ENCODE data around the gene AMIGO1. TPM values are rescaled to one million over a fixed set of nuclear protein-coding genes. Genes with fewer than 3 reads are reported as not detected.

Gene AMIGO1
- total and polyA plus RNA-seq, 11 donors: 4.6 to 19.1 (median 13.4) TPM

- TF ChIP-seq CTCF (IDR thresholded peaks at IDR 0.05) (no peak), POLR2A (IDR thresholded peaks at IDR 0.05) (no peak)
- no peak for DNase-seq
- ATAC-seq: no peak
- no peaks in the 10 kb centered on the region for H3K36me3 ChIP-seq
- no peaks in the 10 kb centered on the region for H3K27me3 ChIP-seq
- no peak overlapping the region for H3K4me3 ChIP-seq
- WGBS, 4 donors: 63 to 66% (median 65%) methylated on average over 14 of the region's 14 CpGs
- H3K9me3 ChIP-seq: no peaks in the 10 kb centered on the region
- H3K27ac ChIP-seq: no peak overlapping the region
- intact Hi-C loops (cut with DNase I): loop anchor here in 5 of 10 donors (2.0 to 10.0 kb wide), 3 partner anchors 85 to 441 kb away; partner anchors contain the start of gene AHCYL1 (in 4 of the 5)
- H3K4me1 ChIP-seq: peaks cover 0 to 20% (median 12%) of the 10 kb centered on the region in 12 donors
Observed at GRCh38 chr1:109543988-109544735, 34.6 kb upstream of the AMIGO1 start.

GRCh38 chr1:109543283-109543987 lies 33.9 kb upstream of the AMIGO1 start:
- ATAC-seq: no peak
- TF ChIP-seq CTCF (IDR thresholded peaks at IDR 0.05): no peak
- no peak for TF ChIP-seq POLR2A (IDR thresholded peaks at IDR 0.05)
- H3K9me3 ChIP-seq: no peaks in the 10 kb centered on the region
- DNase-seq: no peak
- peaks cover 0 to 20% (median 12%) of the 10 kb centered on the region in 12 donors for H3K4me1 ChIP-seq
- WGBS, 4 donors: 84 to 90% (median 88%) methylated on average over 21 to 24 of the region's 24 CpGs
- H3K36me3 ChIP-seq: no peaks in the 10 kb centered on the region
- H3K27ac ChIP-seq: no peak overlapping the region
- H3K4me3 ChIP-seq: no peak overlapping the region
- intact Hi-C loops (cut with DNase I): loop anchor here in 4 of 10 donors (10.0 kb wide), 1 partner anchor 441 kb away; the partner anchor contains the start of gene AHCYL1 (in 4 of the 4)
- H3K27me3 ChIP-seq: no peaks in the 10 kb centered on the region

GRCh38 chr1:109542657-109543056 lies 33.1 kb upstream of the AMIGO1 start:
- H3K27ac ChIP-seq: no peak overlapping the region
- WGBS, 4 donors: 76 to 91% (median 88%) methylated on average over 8 to 10 of the region's 10 CpGs
- H3K9me3 ChIP-seq: no peaks in the 10 kb centered on the region
- TF ChIP-seq CTCF (IDR thresholded peaks at IDR 0.05) (no peak), POLR2A (IDR thresholded peaks at IDR 0.05) (no peak)
- H3K36me3 ChIP-seq: no peaks in the 10 kb centered on the region
- DNase-seq (no peak), ATAC-seq (no peak)
- H3K27me3 ChIP-seq: no peaks in the 10 kb centered on the region
- intact Hi-C loops (cut with DNase I): loop anchor here in 4 of 10 donors (10.0 kb wide), 1 partner anchor 442 kb away; the partner anchor contains the start of gene AHCYL1 (in 4 of the 4)
- no peak overlapping the region for H3K4me3 ChIP-seq
- peaks cover 0 to 18% (median 12%) of the 10 kb centered on the region in 12 donors for H3K4me1 ChIP-seq

- TF ChIP-seq CTCF (IDR thresholded peaks at IDR 0.05): no peak
- TF ChIP-seq POLR2A (IDR thresholded peaks at IDR 0.05): no peak
- Histone ChIP-seq H3K4me1 (peaks cover 0 to 15% (median 1%) of the 10 kb centered on the region in 12 donors), H3K36me3 (no peaks in the 10 kb centered on the region), H3K4me3 (no peak overlapping the region), H3K27me3 (no peaks in the 10 kb centered on the region), H3K9me3 (no peaks in the 10 kb centered on the region), H3K27ac (no peak overlapping the region)
- WGBS, 4 donors: 69 to 85% (median 76%) methylated on average over 3 of the region's 3 CpGs
- DNase-seq (no peak), ATAC-seq (no peak)
- intact Hi-C loops (cut with DNase I): loop anchor here in 4 of 10 donors (10.0 kb wide), 1 partner anchor 444 kb away; the partner anchor contains the start of gene AHCYL1 (in 4 of the 4)
Observed at GRCh38 chr1:109541102-109541501, 31.6 kb upstream of the AMIGO1 start.

Data from heart left ventricle (tissue), 16 donors.